ENCODE results near the gene CHMP2A. TPM values are rescaled to one million over a fixed set of nuclear protein-coding genes. Genes with fewer than 3 reads are reported as not detected.
A peak's percentile ranks its signal among the peaks of the same experiment; 100 is the strongest.
"Not testable (repeated sequence)": the region's sequence is repeated elsewhere in the genome, so short reads cannot be mapped to it uniquely, and the experiment has no call there.

Gene CHMP2A
- total RNA-seq, 4 donors from 2014 or later: 24.7 to 194 (median 141) TPM

DNA sequence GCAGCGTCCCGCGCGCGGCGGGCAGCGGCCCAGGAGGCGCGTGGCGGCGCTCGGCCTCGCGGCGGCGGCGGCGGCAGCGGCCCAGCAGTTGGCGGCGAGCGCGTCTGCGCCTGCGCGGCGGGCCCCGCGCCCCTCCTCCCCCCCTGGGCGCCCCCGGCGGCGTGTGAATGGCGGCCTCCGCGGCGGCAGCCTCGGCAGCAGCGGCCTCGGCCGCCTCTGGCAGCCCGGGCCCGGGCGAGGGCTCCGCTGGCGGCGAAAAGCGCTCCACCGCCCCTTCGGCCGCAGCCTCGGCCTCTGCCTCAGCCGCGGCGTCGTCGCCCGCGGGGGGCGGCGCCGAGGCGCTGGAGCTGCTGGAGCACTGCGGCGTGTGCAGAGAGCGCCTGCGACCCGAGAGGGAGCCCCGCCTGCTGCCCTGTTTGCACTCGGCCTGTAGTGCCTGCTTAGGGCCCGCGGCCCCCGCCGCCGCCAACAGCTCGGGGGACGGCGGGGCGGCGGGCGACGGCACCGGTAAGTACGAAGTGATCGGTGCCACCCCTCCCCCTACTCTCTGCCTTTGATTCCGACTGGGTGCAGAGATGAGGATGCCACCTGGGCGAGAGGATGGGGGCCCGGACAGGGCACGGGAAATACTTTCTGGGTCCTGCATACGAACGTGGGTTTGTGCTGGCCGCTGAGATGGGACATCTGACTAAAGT is 10.2 kb downstream of the CHMP2A start:
- intact Hi-C loops (cut with DNase I; ENCODE audit: low total_unique reads): no loop called here
- TF ChIP-seq POLR2A (IDR thresholded peaks at IDR 0.05) (no peak), POLR2AphosphoS5 (IDR thresholded peaks at IDR 0.05) (no peak), EP300 (IDR thresholded peaks at IDR 0.05; ENCODE audit: low read depth) (no peak)
- TF ChIP-seq, protein P1, sequence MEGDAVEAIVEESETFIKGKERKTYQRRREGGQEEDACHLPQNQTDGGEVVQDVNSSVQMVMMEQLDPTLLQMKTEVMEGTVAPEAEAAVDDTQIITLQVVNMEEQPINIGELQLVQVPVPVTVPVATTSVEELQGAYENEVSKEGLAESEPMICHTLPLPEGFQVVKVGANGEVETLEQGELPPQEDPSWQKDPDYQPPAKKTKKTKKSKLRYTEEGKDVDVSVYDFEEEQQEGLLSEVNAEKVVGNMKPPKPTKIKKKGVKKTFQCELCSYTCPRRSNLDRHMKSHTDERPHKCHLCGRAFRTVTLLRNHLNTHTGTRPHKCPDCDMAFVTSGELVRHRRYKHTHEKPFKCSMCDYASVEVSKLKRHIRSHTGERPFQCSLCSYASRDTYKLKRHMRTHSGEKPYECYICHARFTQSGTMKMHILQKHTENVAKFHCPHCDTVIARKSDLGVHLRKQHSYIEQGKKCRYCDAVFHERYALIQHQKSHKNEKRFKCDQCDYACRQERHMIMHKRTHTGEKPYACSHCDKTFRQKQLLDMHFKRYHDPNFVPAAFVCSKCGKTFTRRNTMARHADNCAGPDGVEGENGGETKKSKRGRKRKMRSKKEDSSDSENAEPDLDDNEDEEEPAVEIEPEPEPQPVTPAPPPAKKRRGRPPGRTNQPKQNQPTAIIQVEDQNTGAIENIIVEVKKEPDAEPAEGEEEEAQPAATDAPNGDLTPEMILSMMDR (IDR thresholded peaks at IDR 0.05): no peak
- in situ Hi-C loops (cut with MboI; ENCODE audit: low pct_ligation_motif_present in 1 of 4, low pct_unique_long_range_greater_than_20kb in 1 of 4, low sequenced_read_pairs in 3 of 4): no loop called here
- H3K36me3 ChIP-seq: peaks cover 0 to 24% (median 15%) of the 10 kb centered on the region in 4 donors
- H3K27me3 ChIP-seq: no peaks in the 10 kb centered on the region
- 0% methylated on average over 22 of the region's 92 CpGs; no CpG with 5 or more reads in 1 of the 2 donors for WGBS, 2 donors (ENCODE audit: low coverage in 1 of 2)
- H3K4me3 ChIP-seq: peak overlapping the region; percentile 57 to 99 (median 97)
- no peak for DNase-seq
- H3K4me1 ChIP-seq: peaks cover 18 to 34% (median 26%) of the 10 kb centered on the region in 4 donors
- H3K27ac ChIP-seq: peak overlapping the region; percentile 93 to 99 (median 94)
- no peaks in the 10 kb centered on the region for H3K9me3 ChIP-seq

DNA sequence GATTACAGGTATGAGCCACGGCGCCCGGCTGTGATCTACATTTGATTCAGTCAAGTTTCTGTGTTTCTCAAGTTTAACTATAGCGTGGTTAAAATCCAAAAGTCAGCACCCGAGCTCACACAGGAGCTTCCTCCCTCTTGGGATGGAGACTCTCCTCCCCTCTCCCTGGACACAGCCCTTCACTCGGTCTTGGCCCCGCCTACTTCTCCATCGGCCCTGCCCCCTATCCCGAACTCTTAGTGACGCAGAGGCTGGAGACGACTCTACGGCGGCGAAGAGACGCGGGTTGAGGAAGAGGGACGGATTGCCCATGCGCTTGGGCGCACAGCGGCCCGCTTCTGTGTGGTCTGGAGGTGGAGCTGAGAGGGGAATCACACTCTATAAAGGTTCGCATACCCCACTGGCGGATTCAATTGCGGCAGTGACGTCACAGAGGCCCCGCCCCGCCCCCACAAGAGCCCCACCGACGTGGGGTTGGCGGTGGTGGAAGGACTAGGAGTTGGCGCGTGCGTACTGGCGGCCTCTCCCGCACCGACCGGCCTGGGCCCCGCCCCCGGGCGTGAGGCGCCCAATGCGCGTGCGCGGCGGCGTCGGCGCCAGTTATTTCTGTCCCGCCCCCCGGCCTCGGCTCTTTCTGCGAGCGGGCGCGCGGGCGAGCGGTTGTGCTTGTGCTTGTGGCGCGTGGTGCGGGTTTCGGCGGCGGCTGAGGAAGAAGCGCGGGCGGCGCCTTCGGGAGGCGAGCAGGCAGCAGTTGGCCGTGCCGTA is 10.9 kb downstream of the CHMP2A start, which contains the start of gene TRIM28:
TSS of gene TRIM28 (plus strand) at position 239 of the 765 bp plus-strand sequence. CDS start 694 bp downstream, outside the sequence.
- Histone ChIP-seq H3K4me3 (peak within 1 kb of the TSS; percentile 57 to 99 (median 97)), H3K4me1 (peaks cover 18 to 34% (median 26%) of the 10 kb centered on the region in 4 donors), H3K9me3 (no peaks in the 10 kb centered on the region), H3K27ac (peak within 1 kb of the TSS; percentile 93 to 99 (median 94)), H3K27me3 (no peaks in the 10 kb centered on the region), H3K36me3 (peaks cover 0 to 17% (median 10%) of the 10 kb centered on the region in 4 donors)
- in situ Hi-C loops (cut with MboI; ENCODE audit: low pct_ligation_motif_present in 1 of 4, low pct_unique_long_range_greater_than_20kb in 1 of 4, low sequenced_read_pairs in 3 of 4): no loop called here
- intact Hi-C loops (cut with DNase I; ENCODE audit: low total_unique reads): no loop called here
- TF ChIP-seq, protein P1 (IDR thresholded peaks at IDR 0.05): no peak
- no peak for TF ChIP-seq EP300 (IDR thresholded peaks at IDR 0.05; ENCODE audit: low read depth)
- TF ChIP-seq POLR2A (IDR thresholded peaks at IDR 0.05): peak; percentile 91
- peak; percentile 97 to 99 (median 99) for TF ChIP-seq POLR2AphosphoS5 (IDR thresholded peaks at IDR 0.05)
- WGBS, 2 donors (ENCODE audit: low coverage in 1 of 2): 1% methylated on average over 29 of the region's 73 CpGs; no CpG with 5 or more reads in 1 of the 2 donors
- DNase-seq: peak; percentile 99

DNA sequence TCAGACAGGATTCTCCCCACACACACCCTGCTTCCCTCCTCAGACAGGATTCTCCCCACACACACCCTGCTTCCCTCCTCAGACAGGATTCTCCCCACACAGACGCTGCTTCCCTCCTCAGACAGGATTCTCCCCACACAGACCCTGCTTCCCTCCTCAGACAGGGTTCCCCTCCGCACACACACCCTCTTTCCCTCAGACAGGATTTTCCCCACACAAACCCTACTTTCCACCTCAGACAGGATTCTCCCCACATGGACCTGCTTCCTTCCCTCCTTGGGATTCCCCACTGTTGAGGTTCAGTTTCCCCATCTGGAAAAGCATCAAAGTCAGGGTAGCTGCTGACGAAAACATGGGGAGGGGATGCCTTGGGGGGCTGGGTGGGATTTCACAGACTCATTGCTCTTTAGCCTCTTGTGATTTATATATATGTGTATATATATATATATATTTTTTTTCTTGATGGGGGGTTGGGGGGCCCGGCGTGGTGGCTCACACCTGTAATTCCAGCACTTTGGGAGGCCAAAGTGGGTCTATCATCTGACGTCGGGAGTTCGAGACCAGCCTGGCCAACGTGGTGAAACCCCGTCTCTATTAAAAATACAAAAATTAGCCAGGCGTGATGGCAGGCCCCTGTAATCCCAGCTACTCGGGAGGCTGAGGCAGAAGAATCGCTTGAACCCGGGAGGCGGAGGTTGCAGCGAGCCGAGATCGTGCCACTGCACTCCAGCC is 12.1 kb downstream of the CHMP2A start:
- H3K4me3 ChIP-seq: peak overlapping the region in 2 of 4 donors; percentile 97
- H3K36me3 ChIP-seq; intact Hi-C loops (cut with DNase I; ENCODE audit: low total_unique reads); in situ Hi-C loops (cut with MboI; ENCODE audit: low pct_ligation_motif_present in 1 of 4, low pct_unique_long_range_greater_than_20kb in 1 of 4, low sequenced_read_pairs in 3 of 4); DNase-seq; H3K9me3 ChIP-seq: not testable (repeated sequence)
- H3K27ac ChIP-seq: peak overlapping the region; percentile 93 to 99 (median 94)
- H3K4me1 ChIP-seq: peaks cover 18 to 44% (median 33%) of the 10 kb centered on the region in 4 donors
- peaks cover 11% of the 10 kb centered on the region for H3K27me3 ChIP-seq
- WGBS, 2 donors (ENCODE audit: low coverage in 1 of 2): 69 to 74% methylated on average over 10 to 18 of the region's 18 CpGs

DNA sequence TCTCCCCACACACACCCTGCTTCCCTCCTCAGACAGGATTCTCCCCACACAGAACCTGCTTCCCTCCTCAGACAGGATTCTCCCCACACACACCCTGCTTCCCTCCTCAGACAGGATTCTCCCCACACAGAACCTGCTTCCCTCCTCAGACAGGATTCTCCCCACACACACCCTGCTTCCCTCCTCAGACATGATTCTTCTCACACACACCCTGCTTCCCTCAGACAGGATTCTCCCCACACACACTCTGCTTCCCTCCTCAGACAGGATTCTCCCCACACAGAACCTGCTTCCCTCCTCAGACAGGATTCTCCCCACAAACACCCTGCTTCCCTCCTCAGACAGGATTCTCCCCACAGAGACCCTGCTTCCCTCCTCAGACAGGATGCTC is 15.7 kb downstream of the CHMP2A start:
- Histone ChIP-seq H3K4me1 (peaks cover 0 to 18% (median 13%) of the 10 kb centered on the region in 4 donors), H3K27me3 (peaks cover 14% of the 10 kb centered on the region)
- intact Hi-C loops (cut with DNase I; ENCODE audit: low total_unique reads); DNase-seq; in situ Hi-C loops (cut with MboI; ENCODE audit: low pct_ligation_motif_present in 1 of 4, low pct_unique_long_range_greater_than_20kb in 1 of 4, low sequenced_read_pairs in 3 of 4); H3K27ac ChIP-seq; H3K4me3 ChIP-seq; H3K9me3 ChIP-seq; H3K36me3 ChIP-seq: not testable (repeated sequence)
